ENCODE measurements around the gene IARS1. TPM values are rescaled to one million over a fixed set of nuclear protein-coding genes. Genes with fewer than 3 reads are reported as not detected.
A peak's percentile ranks its signal among the peaks of the same experiment; 100 is the strongest.

IARS1 gene
- total RNA-seq, 3 donors from 2014 or later (not counting 1 experiment from before 2014, with no cell fraction given) = 50.8 to 70.8 (median 66.2) TPM

GRCh38 chr9:92292338-92293074 lies 991 bp downstream of the IARS1 start:
- Histone ChIP-seq H3K36me3 (ENCODE audit: control insufficient read depth, insufficient read depth, low read length) (peaks cover 14% of the 10 kb centered on the region), H3K4me1 (ENCODE audit: control insufficient read depth, insufficient read depth, low read length) (peaks cover 16% of the 10 kb centered on the region), H3K27me3 (ENCODE audit: control insufficient read depth, insufficient read depth, low read length) (no peaks in the 10 kb centered on the region), H3K4me3 (ENCODE audit: low read length) (peak overlapping the region; percentile 89), H3K27ac (ENCODE audit: low read length) (no peak overlapping the region), H3K9me3 (ENCODE audit: control insufficient read depth, insufficient read depth, low read length) (no peaks in the 10 kb centered on the region)
- DNase-seq = peak in 1 of 2 donors; percentile 14
- Mint-ChIP-seq H3K4me3 (peak overlapping the region; percentile 100), H3K36me3 (peaks cover 11% of the 10 kb centered on the region), H3K27me3 (ENCODE audit: low read depth in 2 of 2) (no peaks in the 10 kb centered on the region), H3K9me3 (no peaks in the 10 kb centered on the region), H3K27ac (peak overlapping the region; percentile 97 to 98), H3K4me1 (peaks cover 36 to 40% of the 10 kb centered on the region in 2 donors)
- TF ChIP-seq, protein P1, sequence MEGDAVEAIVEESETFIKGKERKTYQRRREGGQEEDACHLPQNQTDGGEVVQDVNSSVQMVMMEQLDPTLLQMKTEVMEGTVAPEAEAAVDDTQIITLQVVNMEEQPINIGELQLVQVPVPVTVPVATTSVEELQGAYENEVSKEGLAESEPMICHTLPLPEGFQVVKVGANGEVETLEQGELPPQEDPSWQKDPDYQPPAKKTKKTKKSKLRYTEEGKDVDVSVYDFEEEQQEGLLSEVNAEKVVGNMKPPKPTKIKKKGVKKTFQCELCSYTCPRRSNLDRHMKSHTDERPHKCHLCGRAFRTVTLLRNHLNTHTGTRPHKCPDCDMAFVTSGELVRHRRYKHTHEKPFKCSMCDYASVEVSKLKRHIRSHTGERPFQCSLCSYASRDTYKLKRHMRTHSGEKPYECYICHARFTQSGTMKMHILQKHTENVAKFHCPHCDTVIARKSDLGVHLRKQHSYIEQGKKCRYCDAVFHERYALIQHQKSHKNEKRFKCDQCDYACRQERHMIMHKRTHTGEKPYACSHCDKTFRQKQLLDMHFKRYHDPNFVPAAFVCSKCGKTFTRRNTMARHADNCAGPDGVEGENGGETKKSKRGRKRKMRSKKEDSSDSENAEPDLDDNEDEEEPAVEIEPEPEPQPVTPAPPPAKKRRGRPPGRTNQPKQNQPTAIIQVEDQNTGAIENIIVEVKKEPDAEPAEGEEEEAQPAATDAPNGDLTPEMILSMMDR (IDR thresholded peaks at IDR 0.05) = no peak
- 58% methylated on average over 8 of the region's 8 CpGs for WGBS (ENCODE audit: insufficient coverage)
- no peak for ATAC-seq
- intact Hi-C loops (cut with micrococcal nuclease) = loop anchor here (1.0 kb wide), 1 partner anchor 33 kb away; the partner anchor contains the start of genes CENPP and NOL8

DNA sequence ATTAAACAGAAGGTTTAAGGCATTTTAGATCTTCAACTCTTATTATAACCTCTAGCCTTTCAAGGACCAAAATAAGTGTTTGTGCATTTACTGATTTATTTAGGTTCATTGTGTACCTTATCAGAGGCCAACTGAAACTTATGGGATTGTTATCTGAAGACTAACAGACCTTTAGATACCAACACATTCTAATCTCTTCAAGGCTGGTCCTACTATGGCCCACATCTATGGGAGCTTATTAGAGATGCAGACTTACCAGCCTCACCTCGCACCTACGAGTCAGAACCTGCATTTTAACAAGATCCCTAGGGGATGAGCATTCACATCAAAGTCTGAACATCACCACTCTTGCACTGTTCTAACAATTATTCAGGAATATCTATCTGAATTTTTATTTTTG lies 1.9 kb downstream of the IARS1 start:
- ATAC-seq (no peak), DNase-seq (no peak)
- Histone ChIP-seq H3K27me3 (ENCODE audit: control insufficient read depth, insufficient read depth, low read length) (no peaks in the 10 kb centered on the region), H3K9me3 (ENCODE audit: control insufficient read depth, insufficient read depth, low read length) (no peaks in the 10 kb centered on the region), H3K27ac (ENCODE audit: low read length) (no peak overlapping the region), H3K4me1 (ENCODE audit: control insufficient read depth, insufficient read depth, low read length) (peaks cover 16% of the 10 kb centered on the region), H3K4me3 (ENCODE audit: low read length) (no peak overlapping the region), H3K36me3 (ENCODE audit: control insufficient read depth, insufficient read depth, low read length) (peaks cover 13% of the 10 kb centered on the region)
- Mint-ChIP-seq H3K9me3 (no peaks in the 10 kb centered on the region), H3K4me1 (peaks cover 36 to 40% of the 10 kb centered on the region in 2 donors), H3K27me3 (ENCODE audit: low read depth in 2 of 2) (no peaks in the 10 kb centered on the region), H3K27ac (peak overlapping the region; percentile 37 to 49), H3K4me3 (no peak overlapping the region), H3K36me3 (peaks cover 11% of the 10 kb centered on the region)
- 86% methylated on average over 2 of the region's 2 CpGs for WGBS (ENCODE audit: insufficient coverage)
- intact Hi-C loops (cut with micrococcal nuclease) = no loop called here
- TF ChIP-seq, protein P1 (IDR thresholded peaks at IDR 0.05) = no peak

DNA sequence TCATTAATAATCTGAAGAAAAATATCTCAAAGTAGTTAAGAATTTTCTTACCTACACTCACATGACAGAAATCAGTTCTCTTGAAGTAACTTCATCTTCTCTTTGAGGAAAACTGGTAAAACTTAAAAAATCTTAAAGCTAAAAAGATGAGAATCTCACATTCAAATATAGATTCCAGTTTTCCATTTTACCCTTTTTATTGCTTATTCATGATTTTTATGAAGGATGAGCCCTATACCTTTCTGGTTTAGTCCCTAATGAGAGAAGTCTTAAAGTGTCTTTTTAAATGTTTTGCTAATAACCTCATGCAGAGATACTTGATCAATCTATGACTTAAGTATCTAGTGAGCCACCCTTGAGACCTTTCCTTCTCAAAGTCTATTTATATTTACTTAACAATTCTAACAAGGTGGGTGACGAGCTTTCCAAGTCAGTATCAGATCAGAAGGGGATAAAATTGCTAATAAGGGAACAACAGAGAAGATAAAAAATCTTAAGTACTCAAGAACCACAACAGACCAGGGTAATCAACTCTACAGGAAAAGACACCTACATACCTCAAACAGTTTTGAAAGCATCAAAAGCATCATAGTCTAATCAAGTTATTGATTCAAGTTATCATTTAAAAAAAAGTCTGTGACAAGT lies 2.6 kb downstream of the IARS1 start:
- no peak overlapping the region for H3K4me3 ChIP-seq (ENCODE audit: low read length)
- H3K4me1 ChIP-seq (ENCODE audit: control insufficient read depth, insufficient read depth, low read length) = peaks cover 16% of the 10 kb centered on the region
- no peak for DNase-seq
- Mint-ChIP-seq H3K4me1 (peaks cover 36 to 40% of the 10 kb centered on the region in 2 donors), H3K9me3 (no peaks in the 10 kb centered on the region), H3K4me3 (peak overlapping the region; percentile 71), H3K36me3 (peaks cover 11% of the 10 kb centered on the region), H3K27ac (peak overlapping the region; percentile 37 to 49), H3K27me3 (ENCODE audit: low read depth in 2 of 2) (no peaks in the 10 kb centered on the region)
- H3K27ac ChIP-seq (ENCODE audit: low read length) = no peak overlapping the region
- H3K36me3 ChIP-seq (ENCODE audit: control insufficient read depth, insufficient read depth, low read length) = peaks cover 14% of the 10 kb centered on the region
- no peaks in the 10 kb centered on the region for H3K9me3 ChIP-seq (ENCODE audit: control insufficient read depth, insufficient read depth, low read length)
- intact Hi-C loops (cut with micrococcal nuclease) = no loop called here
- TF ChIP-seq, protein P1 (IDR thresholded peaks at IDR 0.05) = no peak
- no peaks in the 10 kb centered on the region for H3K27me3 ChIP-seq (ENCODE audit: control insufficient read depth, insufficient read depth, low read length)
- ATAC-seq = no peak
- WGBS (ENCODE audit: insufficient coverage) = no CpG with 5 or more reads among the region's 1 CpG

Data from natural killer cell (primary cell).